ENCODE measurements around the gene FRMD4B.
"Not testable (repeated sequence)": the region's sequence is repeated elsewhere in the genome, so short reads cannot be mapped to it uniquely, and the experiment has no call there.

FRMD4B gene

GRCh38 chr3:69283496-69283895, 102.4 kb downstream of the FRMD4B start:
- DNase-seq (ENCODE audit: low spot score): no peak

GRCh38 chr3:69282181-69282580, 103.7 kb downstream of the FRMD4B start:
- DNase-seq (ENCODE audit: low spot score): no peak

- DNase-seq (ENCODE audit: low spot score): not testable (repeated sequence)
Measured at GRCh38 chr3:69277403-69277802, 108.5 kb downstream of the FRMD4B start.

- DNase-seq (ENCODE audit: low spot score): no peak
Measured at GRCh38 chr3:69276884-69277283, 109.0 kb downstream of the FRMD4B start.

GRCh38 chr3:69276191-69276590, 109.7 kb downstream of the FRMD4B start:
- not testable (repeated sequence) for DNase-seq (ENCODE audit: low spot score)

GRCh38 chr3:69273896-69274295, 112.0 kb downstream of the FRMD4B start:
- DNase-seq (ENCODE audit: low spot score): no peak

- DNase-seq (ENCODE audit: low spot score): no peak
Measured at GRCh38 chr3:69272556-69272955, 113.3 kb downstream of the FRMD4B start.

- no peak for DNase-seq (ENCODE audit: low spot score)
Measured at GRCh38 chr3:69271098-69271497, 114.8 kb downstream of the FRMD4B start.

GRCh38 chr3:69266585-69266984, 119.3 kb downstream of the FRMD4B start:
- DNase-seq (ENCODE audit: low spot score): no peak

GRCh38 chr3:69266071-69266470, 119.8 kb downstream of the FRMD4B start:
- DNase-seq (ENCODE audit: low spot score): not testable (repeated sequence)

- not testable (repeated sequence) for DNase-seq (ENCODE audit: low spot score)
Measured at GRCh38 chr3:69260843-69261405, 125.0 kb downstream of the FRMD4B start.

GRCh38 chr3:69260216-69260787, 125.6 kb downstream of the FRMD4B start:
- DNase-seq (ENCODE audit: low spot score): no peak

- DNase-seq (ENCODE audit: low spot score): no peak
Measured at GRCh38 chr3:69259125-69259524, 126.8 kb downstream of the FRMD4B start.

- no peak for DNase-seq (ENCODE audit: low spot score)
Measured at GRCh38 chr3:69255928-69256327, 130.0 kb downstream of the FRMD4B start.

- no peak for DNase-seq (ENCODE audit: low spot score)
Measured at GRCh38 chr3:69254351-69254750, 131.5 kb downstream of the FRMD4B start.

GRCh38 chr3:69252631-69253030, 133.3 kb downstream of the FRMD4B start:
- DNase-seq (ENCODE audit: low spot score): no peak

GRCh38 chr3:69252141-69252540, 133.7 kb downstream of the FRMD4B start:
- DNase-seq (ENCODE audit: low spot score): no peak

GRCh38 chr3:69251078-69251805, 134.6 kb downstream of the FRMD4B start:
- no peak for DNase-seq (ENCODE audit: low spot score)

GRCh38 chr3:69250014-69250413, 135.9 kb downstream of the FRMD4B start:
- DNase-seq (ENCODE audit: low spot score): no peak

- peak; percentile 23 for DNase-seq (ENCODE audit: low spot score)
Measured at GRCh38 chr3:69249001-69249400, 136.9 kb downstream of the FRMD4B start.

GRCh38 chr3:69248436-69248835, 137.5 kb downstream of the FRMD4B start:
- peak; percentile 36 for DNase-seq (ENCODE audit: low spot score)

- DNase-seq (ENCODE audit: low spot score): no peak
Measured at GRCh38 chr3:69246612-69247011, 139.3 kb downstream of the FRMD4B start.

GRCh38 chr3:69244039-69244438, 141.8 kb downstream of the FRMD4B start:
- DNase-seq (ENCODE audit: low spot score): no peak

- DNase-seq (ENCODE audit: low spot score): no peak
Measured at GRCh38 chr3:69241769-69242168, 144.1 kb downstream of the FRMD4B start.

Data from COLO829 (cell line).